K562 (cell line): Measurements from ENCODE around the gene SYN1. TPM values are rescaled to one million over a fixed set of nuclear protein-coding genes. Genes with fewer than 3 reads are reported as not detected.
A peak's percentile ranks its signal among the peaks of the same experiment; 100 is the strongest.

Experiments
- ATAC-seq: fragments of 200-7000 bp; cut with Tn5 transposase; 3 replicates; pipeline ENCODE4 v1.9.1; 2020; ENCODE audit warnings: moderate library complexity
- BruUV-seq: library from RNA; stranded (reverse); fragments of 400-500 nt; replicated peaks from 2 replicates; lab custom pipeline; 2021; lab: Mats Ljungman, UMichigan
- CTCF ChIA-PET: fragments of 300-600 bp; formaldehyde crosslinking; extraction: SDS; loops from one replicate; lab custom pipeline; 2021; ENCODE audit warnings: low intra/inter-chr PET ratio; lab: Yijun Ruan, JAX
- POLR2A ChIA-PET: fragments of 300-600, 350-650 bp; sonication (Branson Sonifier 250); formaldehyde crosslinking; extraction: SDS; loops from one replicate; lab custom pipeline; 2021; ENCODE audit warnings: antibody characterized with exemption, inconsistent platforms; lab: Yijun Ruan, JAX
- DNase-seq, 4 experiments: peaks; one replicate each; pipeline versions ENCODE4 v3.0.0 to v3.0.0-alpha.2; 2011 to 2018; ENCODE audit warnings: low spot score in 3 of 4, mixed read lengths in 3 of 4; ENCODE audit errors: extremely low read depth in 1 of 4
- FAIRE-seq: peaks from 2 replicates; lab custom pipeline; 2011; peaks lifted over from hg19 to GRCh38; lab: Jason Lieb, UNC
- H2AFZ ChIP-seq: 2 replicates; pipeline ENCODE4 v1.6.0; 2011; ENCODE audit warnings: low read depth, low read length, control low read depth, inconsistent platforms
- H3K27ac ChIP-seq: fragments of 200-600 bp; 3 replicates; pipeline ENCODE4 v1.8.0; 2011; ENCODE audit warnings: low read depth, mild to moderate bottlenecking, control low read depth, inconsistent platforms, low read length, moderate library complexity, mixed read lengths; ENCODE audit errors: extremely low read depth
- H3K27me3 ChIP-seq, 2 experiments: fragments of 300-600 bp in 1 of 2; 2 replicates in 1 of 2; 3 replicates in 1 of 2; pipeline versions ENCODE4 v1.6.0 to v1.8.0; 2011; ENCODE audit warnings: inconsistent platforms in 2 of 2, low read length in 2 of 2, mild to moderate bottlenecking in 1 of 2, mixed read lengths in 1 of 2, moderate library complexity in 1 of 2; ENCODE audit not compliant: control insufficient read depth in 2 of 2, insufficient read depth in 2 of 2
- H3K36me3 ChIP-seq: fragments of 300-600 bp; 3 replicates; pipeline ENCODE4 v1.8.0; 2011; ENCODE audit warnings: mild to moderate bottlenecking, low read length, inconsistent platforms; ENCODE audit not compliant: control insufficient read depth, insufficient read depth
- H3K4me1 ChIP-seq, 2 experiments: fragments of 200-600 bp in 1 of 2; replicated peaks in 1 of 2; 2 replicates in 1 of 2; 3 replicates in 1 of 2; pipeline versions ENCODE4 v1.5.1 to v1.8.0; 2011; ENCODE audit warnings: inconsistent platforms in 2 of 2, low read length in 2 of 2, mild to moderate bottlenecking in 1 of 2, mixed read lengths in 1 of 2, moderate library complexity in 1 of 2; ENCODE audit not compliant: control insufficient read depth in 2 of 2, insufficient read depth in 2 of 2
- H3K4me2 ChIP-seq: 2 replicates; pipeline ENCODE4 v1.6.1; 2011; ENCODE audit warnings: low read length, control low read depth, inconsistent platforms, mixed read lengths; ENCODE audit not compliant: insufficient read depth
- H3K4me3 ChIP-seq: fragments of 200-600 bp; sonication (generic), shearing (Covaris generic); 2 replicates; pipeline ENCODE4 v1.5.1; 2016; ENCODE audit warnings: control low read depth, inconsistent platforms
- H3K79me2 ChIP-seq: fragments of 200-600 bp; 3 replicates; pipeline ENCODE4 v1.8.0; 2011; ENCODE audit warnings: low read length, inconsistent platforms; ENCODE audit not compliant: control insufficient read depth, insufficient read depth
- H3K9ac ChIP-seq, 2 experiments: 2 replicates each; pipeline versions ENCODE4 v1.6.0 to v1.6.1; 2011; ENCODE audit warnings: low read depth in 2 of 2, low read length in 2 of 2, control low read depth in 1 of 2, inconsistent platforms in 1 of 2, mild to moderate bottlenecking in 1 of 2, mixed read lengths in 1 of 2; ENCODE audit not compliant: insufficient read depth in 1 of 2
- H3K9me1 ChIP-seq: one replicate; pipeline ENCODE4 v1.6.0; 2011; ENCODE audit warnings: inconsistent platforms, mild to moderate bottlenecking, low read length, moderate library complexity; ENCODE audit not compliant: control insufficient read depth, insufficient read depth
- H3K9me3 ChIP-seq: replicated peaks from 2 replicates; pipeline ENCODE4 v1.5.1; 2011; ENCODE audit warnings: low read depth, low read length, inconsistent platforms; ENCODE audit not compliant: control insufficient read depth, insufficient read depth
- H4K20me1 ChIP-seq: replicated peaks from 2 replicates; pipeline ENCODE4 v1.6.1; 2011; ENCODE audit warnings: low read length, inconsistent platforms, mixed read lengths; ENCODE audit not compliant: control insufficient read depth, insufficient read depth
- ARID1B ChIP-seq: fragments of 450-650 bp; IDR thresholded peaks from 2 replicates; pipeline ENCODE4 v1.6.1; 2016; ENCODE audit warnings: antibody characterized with exemption, mild to moderate bottlenecking, inconsistent platforms
- CREB1 ChIP-seq, 2 experiments: sonication (generic) in 1 of 2; formaldehyde crosslinking in 1 of 2; IDR thresholded peaks; 2 replicates each; pipeline versions ENCODE4 v1.6.1 to v1.8.0; 2012 to 2022; ENCODE audit warnings: inconsistent platforms in 1 of 2, mild to moderate bottlenecking in 1 of 2, missing genetic modification reagents in 1 of 2, moderate library complexity in 1 of 2
- ETS1 ChIP-seq: conservative IDR thresholded peaks from 2 replicates; pipeline ENCODE4 v1.6.1; 2011; ENCODE audit warnings: low read depth, mild to moderate bottlenecking, low read length; ENCODE audit not compliant: control insufficient read depth
- FOXP1 ChIP-seq: sonication (generic); formaldehyde crosslinking; IDR thresholded peaks from 2 replicates; pipeline ENCODE4 v1.8.0; 2022; ENCODE audit warnings: mild to moderate bottlenecking, missing genetic modification reagents
- HLTF ChIP-seq: fragments of 450-650 bp; IDR thresholded peaks from 2 replicates; pipeline ENCODE4 v1.6.1; 2016
- HNRNPH1 ChIP-seq: fragments of 200-400 bp; formaldehyde crosslinking; optimal IDR thresholded peaks from 2 replicates; pipeline ENCODE3; 2017; ENCODE audit warnings: low read depth, mild to moderate bottlenecking, low read length, moderate library complexity
- JUN ChIP-seq, 2 experiments: sonication (generic) in 1 of 2; formaldehyde crosslinking in 1 of 2; IDR thresholded peaks; 2 replicates each; pipeline versions ENCODE4 v1.6.1 to v1.8.0; 2012 to 2022; ENCODE audit warnings: borderline replicate concordance in 2 of 2, mild to moderate bottlenecking in 2 of 2, improper control_type of control experiment in 1 of 2, low read depth in 1 of 2, low read length in 1 of 2, missing genetic modification reagents in 1 of 2
- JUND ChIP-seq, 2 experiments: IDR thresholded peaks; 2 replicates in 1 of 2; 3 replicates in 1 of 2; pipeline ENCODE4 v1.6.1; 2011; ENCODE audit warnings: borderline replicate concordance in 2 of 2, low read depth in 2 of 2, low read length in 2 of 2, improper control_type of control experiment in 1 of 2, missing biosample characterization in 1 of 2, missing genetic modification characterization in 1 of 2, missing genetic modification reagents in 1 of 2
- NFE2 ChIP-seq: IDR thresholded peaks from 2 replicates; pipeline ENCODE4 v1.6.1; 2014; ENCODE audit warnings: antibody characterized with exemption, low read depth
- RFX1 ChIP-seq: fragments of 450-650 bp; IDR thresholded peaks from 2 replicates; pipeline ENCODE4 v1.6.1; 2016; ENCODE audit warnings: mild to moderate bottlenecking, moderate library complexity
- YY1 ChIP-seq, 3 experiments: IDR thresholded peaks; 2 replicates each; pipeline ENCODE4 v1.6.1; 2011; ENCODE audit warnings: low read length in 2 of 3, mild to moderate bottlenecking in 2 of 3, moderate library complexity in 2 of 3, borderline replicate concordance in 1 of 3, control low read depth in 1 of 3, low read depth in 1 of 3; ENCODE audit not compliant: insufficient read depth in 3 of 3, insufficient replicate concordance in 2 of 3, control insufficient read depth in 1 of 3, insufficient read length in 1 of 3; ENCODE audit errors: extremely low read depth in 1 of 3
- ZC3H11A ChIP-seq: IDR thresholded peaks from 2 replicates; pipeline ENCODE4 v1.6.1; 2012; ENCODE audit warnings: low read depth, low read length, improper control_type of control experiment
- WGBS: fragments of 100-300 bp; shearing (Covaris generic); methylation state at CpG from one replicate; pipeline ENCODE4 v1.1.6; 2016; ENCODE audit warnings: low coverage, mixed read lengths; ENCODE audit not compliant: insufficient coverage; ENCODE audit errors: missing lambda C conversion rate; 5-methylcytosine and 5-hydroxymethylcytosine counted together
- in situ Hi-C: fragments of 300-500 bp; cut with MboI; formaldehyde crosslinking; loops from 4 replicates; pipeline ENCODE4 v1.15.0; 2018; ENCODE audit warnings: inconsistent platforms, mixed read lengths
- intact Hi-C: fragments of 100-400 bp; cut with micrococcal nuclease; formaldehyde crosslinking; loops from 2 replicates; pipeline ENCODE4 v1.14.2; 2022
- polyA plus RNA-seq, 8 experiments: library from polyadenylated mRNA; depleted of rRNA in 4 of 8; stranded (reverse) in 5 of 8; unstranded in 3 of 8; fragments of >200 nt; fragmentation: Nextera tagmentation in 2 of 8; fragmentation: Illumina TruSeq in 1 of 8; extraction: Ambion mirVana in 2 of 8; extraction: Trizol in 1 of 8; gene quantifications; 2 replicates each; pipeline versions ENCODE4 v1.2.1 to v1.2.3, GENCODE V29; 2011 to 2014; ENCODE audit warnings: inconsistent platforms in 1 of 8, missing spikeins in 1 of 8
- total RNA-seq, 7 experiments: library from RNA; depleted of rRNA in 6 of 7; stranded (reverse); fragments of >200 nt in 6 of 7; fragmentation: Illumina TruSeq in 2 of 7; extraction: Trizol in 2 of 7; gene quantifications; 2 replicates each; pipeline versions ENCODE4 v1.2.1 to v1.2.3, GENCODE V29; 2011 to 2021; ENCODE audit warnings: low replicate concordance in 1 of 7
- TF ChIP-seq, protein P1 (sequence below): fragments of 200-400 bp; formaldehyde crosslinking; IDR thresholded peaks from 2 replicates; pipeline ENCODE4 v1.6.1; 2017; ENCODE audit warnings: mild to moderate bottlenecking, low read depth, low read length, moderate library complexity
- TF ChIP-seq, protein P2 (sequence below): IDR thresholded peaks from 2 replicates; pipeline ENCODE4 v1.6.1; 2014; ENCODE audit warnings: antibody characterized with exemption

The SYN1 gene
- total and polyA plus RNA-seq, 9 of the 15 experiments (the other 6 are each of a cell fraction or from before 2014, with no cell fraction given) = 0.01 to 0.28 (median 0.18) TPM; not detected in 2

DNA sequence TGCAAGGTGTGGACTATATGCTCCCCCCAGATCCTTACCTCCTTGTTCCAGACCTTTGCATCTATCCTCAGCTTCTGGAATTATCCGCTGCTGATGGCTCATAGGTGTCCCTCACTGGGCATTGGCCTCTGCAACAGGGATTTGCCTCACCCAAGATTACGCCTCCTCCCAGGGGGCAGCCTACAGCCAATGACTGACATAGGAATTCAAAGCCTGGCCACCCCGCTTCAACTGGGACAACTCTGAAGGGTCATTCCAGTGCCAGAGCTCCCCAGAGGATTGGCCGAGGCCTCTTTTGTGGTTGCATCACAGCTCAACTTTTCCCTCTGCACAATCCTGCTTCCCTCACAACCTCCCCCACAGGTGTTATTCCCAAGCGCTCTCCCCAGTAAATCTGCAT is 5.0 kb downstream of the SYN1 start (continued):
- no peak for TF ChIP-seq FOXP1 (CRISPR knock-in tag)

DNA sequence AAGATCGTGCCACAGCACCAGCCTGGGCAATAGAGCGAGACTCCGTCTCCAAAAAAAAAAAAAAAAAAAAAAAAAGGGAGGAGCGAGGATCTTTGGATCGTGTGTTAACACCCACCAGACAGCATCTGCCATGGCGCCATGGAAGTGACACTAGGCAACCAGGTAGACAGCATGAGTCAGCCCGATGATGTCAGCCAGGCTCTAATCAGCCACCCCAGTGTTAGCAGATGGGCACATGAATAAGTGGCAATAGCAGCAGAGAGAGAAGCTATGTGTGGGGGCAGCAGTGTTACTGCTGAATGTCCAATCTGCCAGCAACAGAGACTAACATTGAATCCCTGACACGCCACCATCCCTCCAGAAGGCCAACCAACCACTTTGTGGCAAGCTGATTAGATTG is 6.6 kb downstream of the SYN1 start:
- Histone ChIP-seq H3K9me1 (no peaks in the 10 kb centered on the region), H3K4me3 (no peak overlapping the region), H3K4me1 (peaks cover 7% of the 10 kb centered on the region in 2 experiments; a peak in 4 of 5 replicates), H3K36me3 (no peaks in the 10 kb centered on the region), H3K27ac (no peak overlapping the region), H3K27me3 (peaks cover 0 to 14% of the 10 kb centered on the region in 2 experiments; a peak in 3 of 5 replicates), H2AFZ (no peak overlapping the region), H4K20me1 (no peaks in the 10 kb centered on the region), H3K79me2 (no peaks in the 10 kb centered on the region), H3K9me3 (0 out of 2 replicates have a peak, but pooled peaks cover 2% of the 10 kb centered on the region), H3K9ac (no peak overlapping the region), H3K4me2 (no peak overlapping the region)
- in situ Hi-C loops = no loop called here
- no TSS peak for BruUV-seq
- peak; percentile 15 for FAIRE-seq
- ChIA-PET CTCF (no interaction called here), POLR2A (no interaction called here)
- intact Hi-C loops = no loop called here
- ATAC-seq = no peak
- 20% methylated on average over 1 of the region's 8 CpGs for WGBS
- peak in 1 of 4 experiments; percentile 24 for DNase-seq
- TF ChIP-seq, protein P1, sequence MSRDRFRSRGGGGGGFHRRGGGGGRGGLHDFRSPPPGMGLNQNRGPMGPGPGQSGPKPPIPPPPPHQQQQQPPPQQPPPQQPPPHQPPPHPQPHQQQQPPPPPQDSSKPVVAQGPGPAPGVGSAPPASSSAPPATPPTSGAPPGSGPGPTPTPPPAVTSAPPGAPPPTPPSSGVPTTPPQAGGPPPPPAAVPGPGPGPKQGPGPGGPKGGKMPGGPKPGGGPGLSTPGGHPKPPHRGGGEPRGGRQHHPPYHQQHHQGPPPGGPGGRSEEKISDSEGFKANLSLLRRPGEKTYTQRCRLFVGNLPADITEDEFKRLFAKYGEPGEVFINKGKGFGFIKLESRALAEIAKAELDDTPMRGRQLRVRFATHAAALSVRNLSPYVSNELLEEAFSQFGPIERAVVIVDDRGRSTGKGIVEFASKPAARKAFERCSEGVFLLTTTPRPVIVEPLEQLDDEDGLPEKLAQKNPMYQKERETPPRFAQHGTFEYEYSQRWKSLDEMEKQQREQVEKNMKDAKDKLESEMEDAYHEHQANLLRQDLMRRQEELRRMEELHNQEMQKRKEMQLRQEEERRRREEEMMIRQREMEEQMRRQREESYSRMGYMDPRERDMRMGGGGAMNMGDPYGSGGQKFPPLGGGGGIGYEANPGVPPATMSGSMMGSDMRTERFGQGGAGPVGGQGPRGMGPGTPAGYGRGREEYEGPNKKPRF = no peak
- TF ChIP-seq ARID1B (0 out of 2 replicates have a peak, but pooled peaks have one; percentile 17), RFX1 (peak; percentile 12; the same call in 1 of the 2 replicates), JUN (IDR thresholded peaks at IDR 0.05; ENCODE audit: borderline replicate concordance, low read depth, low read length) (peak; percentile 70), JUN (CRISPR knock-in tag; IDR thresholded peaks at IDR 0.05; ENCODE audit: borderline replicate concordance) (no peak), YY1 (IDR thresholded peaks at IDR 0.05; ENCODE audit: borderline replicate concordance in 1 of 3, control insufficient read depth in 1 of 3, extremely low read depth in 1 of 3, insufficient read depth in 3 of 3, insufficient read length in 1 of 3, insufficient replicate concordance in 2 of 3, low read depth in 1 of 3, low read length in 2 of 3) (peak in 1 of 3 experiments; percentile 14), JUND (IDR thresholded peaks at IDR 0.05; ENCODE audit: borderline replicate concordance, low read depth, low read length) (peak; percentile 75), JUND (tag; IDR thresholded peaks at IDR 0.05; ENCODE audit: borderline replicate concordance, low read depth, low read length) (peak; percentile 27; the same call in 1 of the 3 replicates), ZC3H11A (no peak), CREB1 (IDR thresholded peaks at IDR 0.05) (no peak), CREB1 (CRISPR knock-in tag; IDR thresholded peaks at IDR 0.05) (no peak), HLTF (no peak), NFE2 (peak; percentile 32; the same call in 1 of the 2 replicates), HNRNPH1 (no peak), ETS1 (no peak)
- TF ChIP-seq, protein P2, sequence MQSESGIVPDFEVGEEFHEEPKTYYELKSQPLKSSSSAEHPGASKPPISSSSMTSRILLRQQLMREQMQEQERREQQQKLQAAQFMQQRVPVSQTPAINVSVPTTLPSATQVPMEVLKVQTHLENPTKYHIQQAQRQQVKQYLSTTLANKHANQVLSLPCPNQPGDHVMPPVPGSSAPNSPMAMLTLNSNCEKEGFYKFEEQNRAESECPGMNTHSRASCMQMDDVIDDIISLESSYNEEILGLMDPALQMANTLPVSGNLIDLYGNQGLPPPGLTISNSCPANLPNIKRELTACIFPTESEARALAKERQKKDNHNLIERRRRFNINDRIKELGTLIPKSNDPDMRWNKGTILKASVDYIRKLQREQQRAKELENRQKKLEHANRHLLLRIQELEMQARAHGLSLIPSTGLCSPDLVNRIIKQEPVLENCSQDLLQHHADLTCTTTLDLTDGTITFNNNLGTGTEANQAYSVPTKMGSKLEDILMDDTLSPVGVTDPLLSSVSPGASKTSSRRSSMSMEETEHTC = no peak
